GM06990 (cell line): Measurements from ENCODE around the gene SLC51A.
A peak's percentile ranks its signal among the peaks of the same experiment; 100 is the strongest.

ENCODE experiments used
- DNase-seq: peaks from one replicate; pipeline ENCODE4 v3.0.0-alpha.2; 2011; ENCODE audit not compliant: insufficient read length; ENCODE audit errors: extremely low read depth
- H3K27me3 ChIP-seq: replicated peaks from 2 replicates; pipeline ENCODE4 v1.6.0; 2011; ENCODE audit warnings: low read length; ENCODE audit not compliant: control insufficient read depth, insufficient read depth
- H3K36me3 ChIP-seq: 2 replicates; pipeline ENCODE4 v1.5.1; 2011; ENCODE audit warnings: low read length; ENCODE audit not compliant: control insufficient read depth, insufficient read depth
- H3K4me3 ChIP-seq: replicated peaks from 2 replicates; pipeline ENCODE4 v1.5.1; 2011; ENCODE audit warnings: low read depth, mild to moderate bottlenecking, control low read depth, low read length
- CTCF ChIP-seq: IDR thresholded peaks from 2 replicates; pipeline ENCODE4 v1.5.1; 2011; ENCODE audit warnings: low read length, control low read depth, mild to moderate bottlenecking, inconsistent platforms; ENCODE audit not compliant: insufficient read depth, poor library complexity, severe bottlenecking

SLC51A gene

GRCh38 chr3:196216681-196217211 is 412 bp downstream of the SLC51A start:
- TF ChIP-seq CTCF, result no peak
- Histone ChIP-seq H3K27me3 (no peaks in the 10 kb centered on the region), H3K36me3 (no peaks in the 10 kb centered on the region), H3K4me3 (no peak overlapping the region)
- no peak for DNase-seq

GRCh38 chr3:196217307-196218154 is 1.2 kb downstream of the SLC51A start:
- no peak for TF ChIP-seq CTCF
- Histone ChIP-seq H3K36me3 (no peaks in the 10 kb centered on the region), H3K27me3 (no peaks in the 10 kb centered on the region), H3K4me3 (no peak overlapping the region)
- DNase-seq, result no peak

- DNase-seq, result no peak
- no peaks in the 10 kb centered on the region for H3K36me3 ChIP-seq
- no peak overlapping the region for H3K4me3 ChIP-seq
- no peak for TF ChIP-seq CTCF
- no peaks in the 10 kb centered on the region for H3K27me3 ChIP-seq
Measured at GRCh38 chr3:196218155-196218712, 1.9 kb downstream of the SLC51A start.

- no peak for DNase-seq
- Histone ChIP-seq H3K36me3 (no peaks in the 10 kb centered on the region), H3K27me3 (no peaks in the 10 kb centered on the region), H3K4me3 (peak overlapping the region; percentile 58)
- peak; percentile 2 for TF ChIP-seq CTCF
Measured at GRCh38 chr3:196219194-196219969, 3.0 kb downstream of the SLC51A start.

GRCh38 chr3:196219970-196220311 is 3.6 kb downstream of the SLC51A start:
- no peak for DNase-seq
- no peaks in the 10 kb centered on the region for H3K27me3 ChIP-seq
- no peaks in the 10 kb centered on the region for H3K36me3 ChIP-seq
- no peak for TF ChIP-seq CTCF
- no peak overlapping the region for H3K4me3 ChIP-seq
